ENCODE data around the gene CNKSR3.
A peak's percentile ranks its signal among the peaks of the same experiment; 100 is the strongest.
"Not testable (repeated sequence)": the region's sequence is repeated elsewhere in the genome, so short reads cannot be mapped to it uniquely, and the experiment has no call there.

The CNKSR3 gene

DNA sequence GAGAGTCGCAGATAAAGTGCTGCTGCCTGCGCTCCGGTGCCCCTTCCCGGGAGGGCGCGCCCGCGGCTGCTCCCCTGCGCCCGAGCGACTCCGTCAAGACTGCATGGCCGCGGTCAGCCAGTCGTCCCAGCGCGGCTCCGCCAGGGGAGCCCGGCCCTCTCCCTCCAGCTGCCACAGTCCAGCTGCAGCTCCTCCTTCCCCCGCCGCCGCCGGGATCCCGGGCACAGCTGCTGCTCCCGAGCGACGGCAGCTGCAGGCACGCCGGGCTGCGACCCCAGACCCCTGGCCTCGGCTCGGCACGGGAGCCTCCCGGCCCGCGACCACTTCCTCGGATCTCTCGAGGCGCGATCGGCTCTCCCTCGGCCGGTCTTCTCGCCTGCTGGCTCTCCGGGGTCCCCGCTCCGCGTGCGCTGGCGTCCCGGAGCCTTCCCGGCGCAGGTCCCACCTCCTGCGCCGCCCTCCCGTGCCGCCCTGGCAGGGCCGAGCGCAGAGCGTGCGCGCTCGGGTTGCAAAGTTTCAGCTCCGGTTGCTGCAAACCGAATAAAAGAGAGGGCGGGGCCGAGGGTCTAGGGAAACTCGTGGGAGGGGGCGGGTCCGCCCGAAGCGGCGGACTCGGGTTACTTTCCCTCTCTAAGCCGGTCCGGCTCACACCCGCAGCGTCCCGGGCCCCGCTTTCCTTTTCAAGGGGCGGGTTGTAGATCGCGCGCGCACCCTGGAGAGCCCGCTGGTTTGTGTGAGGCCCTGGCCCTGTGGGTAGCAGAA lies at the start of gene CNKSR3:
Gene CNKSR3 (minus strand): TSS at position 542 of the 762 bp plus-strand sequence. CDS start 571 bp downstream, outside the sequence.
- Mint-ChIP-seq H3K27me3 (peaks cover 29% of the 10 kb centered on the region), H3K36me3 (no peaks in the 10 kb centered on the region), H3K27ac (no peak within 1 kb of the TSS), H3K4me3 (peak within 1 kb of the TSS; percentile 78), H3K9me3 (ENCODE audit: low read depth) (no peaks in the 10 kb centered on the region), H3K4me1 (ENCODE audit: low read depth) (peaks cover 12% of the 10 kb centered on the region)

DNA sequence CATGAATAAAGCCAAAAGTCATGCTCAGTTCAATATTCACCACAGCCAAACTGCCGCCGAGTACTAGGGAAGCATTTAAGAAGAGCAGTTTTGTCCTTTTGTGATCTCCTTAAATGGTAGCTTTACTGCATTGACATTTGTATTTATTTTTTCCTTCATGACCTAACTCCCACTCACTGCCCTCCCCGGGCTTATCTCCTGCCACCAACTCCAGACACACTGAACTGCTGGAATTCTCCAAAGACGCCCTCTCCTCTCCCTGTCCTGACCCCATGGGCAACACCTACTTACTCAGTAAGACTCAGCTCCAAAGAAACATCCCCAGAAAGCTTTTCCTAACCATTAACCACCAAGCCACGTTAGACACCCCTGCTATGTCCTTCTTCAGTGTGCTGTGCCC lies 48.5 kb upstream of the CNKSR3 start:
- H3K27me3 Mint-ChIP-seq = no peaks in the 10 kb centered on the region
- no peak overlapping the region for H3K4me3 Mint-ChIP-seq
- H3K27ac Mint-ChIP-seq = no peak overlapping the region
- H3K4me1 Mint-ChIP-seq (ENCODE audit: low read depth) = no peaks in the 10 kb centered on the region
- no peaks in the 10 kb centered on the region for H3K36me3 Mint-ChIP-seq
- H3K9me3 Mint-ChIP-seq (ENCODE audit: low read depth) = no peaks in the 10 kb centered on the region

DNA sequence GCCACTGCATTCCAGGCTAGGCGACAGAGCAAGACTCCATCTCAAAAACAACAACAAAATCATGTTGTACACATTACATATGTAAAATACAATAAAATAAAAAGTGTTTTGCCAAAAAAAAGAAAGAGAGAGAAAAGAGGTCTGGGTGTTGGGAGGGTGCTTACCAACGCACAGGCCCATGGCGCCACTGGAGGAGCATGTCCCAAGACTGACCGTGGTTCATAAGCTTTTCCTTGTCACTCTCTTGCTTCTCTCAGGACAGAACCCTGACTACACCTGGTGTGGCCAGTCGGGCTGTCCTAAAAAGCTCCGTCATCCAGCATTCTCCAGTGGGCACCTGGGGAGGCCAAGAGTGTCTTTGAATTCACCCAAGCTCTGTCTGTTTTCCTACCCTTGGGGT lies 48.0 kb upstream of the CNKSR3 start:
- Mint-ChIP-seq H3K9me3 (ENCODE audit: low read depth) (no peaks in the 10 kb centered on the region), H3K4me3 (no peak overlapping the region), H3K27ac (no peak overlapping the region), H3K27me3 (no peaks in the 10 kb centered on the region), H3K4me1 (ENCODE audit: low read depth) (no peaks in the 10 kb centered on the region), H3K36me3 (no peaks in the 10 kb centered on the region)

- Mint-ChIP-seq H3K27me3 (no peaks in the 10 kb centered on the region), H3K27ac (no peak overlapping the region), H3K4me3 (no peak overlapping the region), H3K4me1 (ENCODE audit: low read depth) (no peaks in the 10 kb centered on the region), H3K9me3 (ENCODE audit: low read depth) (no peaks in the 10 kb centered on the region), H3K36me3 (no peaks in the 10 kb centered on the region)
Observed at GRCh38 chr6:154555073-154555677, 44.7 kb upstream of the CNKSR3 start.

DNA sequence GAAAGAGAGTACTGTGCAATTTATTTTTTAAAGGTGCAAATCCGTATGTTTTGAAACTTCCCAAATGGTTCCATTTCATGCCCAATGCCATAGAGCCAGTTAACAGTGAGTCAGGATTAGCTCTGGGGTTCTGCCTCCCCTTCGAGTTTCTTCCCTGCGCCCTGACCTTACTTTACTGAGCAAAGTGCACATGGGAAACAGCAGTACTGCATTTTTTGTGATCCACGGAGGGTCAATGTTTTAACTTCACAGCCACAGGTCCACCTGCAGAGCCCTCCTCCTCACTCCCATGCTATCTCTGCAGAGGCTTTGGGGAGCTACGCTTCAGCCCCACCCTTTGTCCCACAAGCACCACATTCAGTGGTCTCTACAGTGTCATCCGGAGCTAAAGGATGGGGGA lies 44.0 kb upstream of the CNKSR3 start:
- Mint-ChIP-seq H3K4me3 (no peak overlapping the region), H3K36me3 (no peaks in the 10 kb centered on the region), H3K27me3 (no peaks in the 10 kb centered on the region), H3K9me3 (ENCODE audit: low read depth) (no peaks in the 10 kb centered on the region), H3K27ac (no peak overlapping the region), H3K4me1 (ENCODE audit: low read depth) (no peaks in the 10 kb centered on the region)

DNA sequence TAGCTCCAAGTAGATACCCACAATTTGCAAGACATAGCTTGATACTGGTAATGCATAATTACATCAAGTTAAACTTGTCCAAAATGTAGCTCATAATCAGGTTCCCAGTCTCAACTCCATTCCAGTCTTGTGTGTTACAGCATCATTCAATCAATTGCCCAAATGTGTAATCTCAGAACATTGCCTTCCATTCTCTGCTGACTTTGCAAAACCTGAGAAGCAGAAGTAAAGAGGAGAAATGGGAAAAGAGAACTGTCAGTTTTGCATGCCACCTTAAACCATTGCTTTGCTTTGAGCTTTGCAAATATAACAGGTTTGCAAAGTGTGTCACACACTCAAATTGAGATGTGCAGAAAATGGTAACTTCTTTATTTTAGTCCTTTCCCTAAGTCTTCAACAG lies 40.3 kb upstream of the CNKSR3 start:
- no peak overlapping the region for H3K27ac Mint-ChIP-seq
- no peaks in the 10 kb centered on the region for H3K4me1 Mint-ChIP-seq (ENCODE audit: low read depth)
- no peaks in the 10 kb centered on the region for H3K27me3 Mint-ChIP-seq
- no peak overlapping the region for H3K4me3 Mint-ChIP-seq
- peaks cover 3% of the 10 kb centered on the region for H3K36me3 Mint-ChIP-seq
- H3K9me3 Mint-ChIP-seq (ENCODE audit: low read depth) = no peaks in the 10 kb centered on the region

DNA sequence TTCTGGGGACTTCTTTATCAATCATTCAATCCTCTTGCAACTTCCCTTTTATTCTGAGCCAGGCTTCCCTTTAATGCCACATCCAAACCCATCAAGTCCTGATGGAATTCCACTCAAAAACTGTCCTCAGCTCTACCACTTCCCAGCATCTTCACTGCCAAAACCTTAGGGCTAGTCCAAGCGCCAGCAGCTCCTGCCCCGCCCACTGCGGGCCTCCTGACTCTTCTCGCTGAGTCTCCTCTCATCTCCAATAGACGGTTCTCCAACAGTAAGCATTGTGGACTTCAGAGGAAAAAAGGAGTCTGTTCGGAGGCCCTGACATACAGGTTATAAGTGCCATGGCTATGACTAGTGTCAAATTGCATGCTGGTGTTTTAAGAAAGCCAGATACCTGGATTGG lies 38.7 kb upstream of the CNKSR3 start:
- H3K9me3 Mint-ChIP-seq (ENCODE audit: low read depth) = no peaks in the 10 kb centered on the region
- no peaks in the 10 kb centered on the region for H3K4me1 Mint-ChIP-seq (ENCODE audit: low read depth)
- H3K4me3 Mint-ChIP-seq = no peak overlapping the region
- H3K27ac Mint-ChIP-seq = no peak overlapping the region
- H3K36me3 Mint-ChIP-seq = peaks cover 3% of the 10 kb centered on the region
- no peaks in the 10 kb centered on the region for H3K27me3 Mint-ChIP-seq

GRCh38 chr6:154548130-154548830 lies 37.8 kb upstream of the CNKSR3 start:
- H3K9me3 Mint-ChIP-seq (ENCODE audit: low read depth) = no peaks in the 10 kb centered on the region
- no peak overlapping the region for H3K27ac Mint-ChIP-seq
- no peaks in the 10 kb centered on the region for H3K4me1 Mint-ChIP-seq (ENCODE audit: low read depth)
- H3K27me3 Mint-ChIP-seq = no peaks in the 10 kb centered on the region
- H3K36me3 Mint-ChIP-seq = peaks cover 3% of the 10 kb centered on the region
- no peak overlapping the region for H3K4me3 Mint-ChIP-seq

DNA sequence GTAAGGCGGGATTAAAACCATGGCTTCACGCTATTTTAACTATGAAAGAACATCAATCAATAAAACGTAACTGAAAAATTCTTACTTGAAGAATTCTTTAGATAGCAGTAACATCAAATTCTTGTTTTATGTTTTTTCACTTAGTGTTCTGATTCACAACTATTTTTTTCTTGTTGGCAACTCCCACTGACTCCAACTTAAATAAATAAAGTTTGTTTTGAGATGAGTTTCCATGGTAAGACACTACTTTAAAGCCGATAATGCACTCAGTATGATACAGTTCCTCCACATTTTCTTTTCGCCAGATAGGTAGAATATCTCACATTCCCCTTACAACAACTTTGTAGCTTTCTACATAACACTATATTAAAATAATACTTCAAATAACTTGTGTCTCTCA lies 33.1 kb upstream of the CNKSR3 start:
- H3K4me3 Mint-ChIP-seq = no peak overlapping the region
- no peaks in the 10 kb centered on the region for H3K27me3 Mint-ChIP-seq
- no peaks in the 10 kb centered on the region for H3K9me3 Mint-ChIP-seq (ENCODE audit: low read depth)
- no peak overlapping the region for H3K27ac Mint-ChIP-seq
- no peaks in the 10 kb centered on the region for H3K4me1 Mint-ChIP-seq (ENCODE audit: low read depth)
- H3K36me3 Mint-ChIP-seq = peaks cover 3% of the 10 kb centered on the region

GRCh38 chr6:154542747-154543146 lies 32.3 kb upstream of the CNKSR3 start:
- H3K27me3 Mint-ChIP-seq = no peaks in the 10 kb centered on the region
- peaks cover 3% of the 10 kb centered on the region for H3K36me3 Mint-ChIP-seq
- H3K9me3 Mint-ChIP-seq (ENCODE audit: low read depth) = no peaks in the 10 kb centered on the region
- H3K4me3 Mint-ChIP-seq = no peak overlapping the region
- H3K4me1 Mint-ChIP-seq (ENCODE audit: low read depth) = no peaks in the 10 kb centered on the region
- H3K27ac Mint-ChIP-seq = no peak overlapping the region

GRCh38 chr6:154541837-154542236 lies 31.4 kb upstream of the CNKSR3 start:
- H3K9me3 Mint-ChIP-seq (ENCODE audit: low read depth); H3K36me3 Mint-ChIP-seq; H3K4me1 Mint-ChIP-seq (ENCODE audit: low read depth); H3K4me3 Mint-ChIP-seq; H3K27me3 Mint-ChIP-seq; H3K27ac Mint-ChIP-seq: not testable (repeated sequence)

DNA sequence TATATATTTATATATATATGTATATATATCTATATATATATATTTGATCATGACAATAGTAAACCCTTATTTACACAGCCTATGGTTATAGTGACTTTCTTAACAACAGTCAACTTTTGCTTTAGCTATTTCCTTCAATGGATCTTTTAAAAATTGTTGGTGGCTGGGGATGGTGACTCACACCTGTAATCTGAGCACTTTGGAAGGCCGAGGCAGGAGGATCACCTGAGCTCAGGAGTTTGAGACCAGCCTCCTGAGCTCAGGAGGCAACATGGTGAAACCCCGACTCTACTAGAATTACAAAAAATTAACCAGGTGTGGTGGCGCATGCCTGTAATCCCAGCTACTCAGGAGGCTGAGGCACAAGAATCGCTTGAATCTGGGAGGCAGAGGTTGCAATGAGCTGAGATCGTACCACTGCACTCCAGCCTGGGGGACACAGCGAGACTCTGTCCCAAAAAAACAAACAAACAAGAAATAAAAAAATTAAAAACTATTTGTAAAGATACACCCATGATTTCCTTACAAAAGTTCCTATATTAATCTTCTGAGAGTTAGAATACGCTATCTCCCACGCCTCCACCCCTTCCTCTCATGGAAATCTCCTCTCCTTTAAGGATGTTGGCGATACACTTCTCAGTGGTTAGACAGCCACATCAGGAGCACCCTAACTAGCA lies 29.2 kb upstream of the CNKSR3 start:
- no peaks in the 10 kb centered on the region for H3K9me3 Mint-ChIP-seq (ENCODE audit: low read depth)
- H3K4me3 Mint-ChIP-seq = no peak overlapping the region

GRCh38 chr6:154538640-154539191 lies 28.2 kb upstream of the CNKSR3 start:
- Mint-ChIP-seq H3K36me3 (no peaks in the 10 kb centered on the region), H3K27me3 (no peaks in the 10 kb centered on the region), H3K4me3 (no peak overlapping the region), H3K4me1 (ENCODE audit: low read depth) (no peaks in the 10 kb centered on the region), H3K9me3 (ENCODE audit: low read depth) (no peaks in the 10 kb centered on the region), H3K27ac (no peak overlapping the region)

More for the DNA sequence above, 29.2 kb upstream of the CNKSR3 start:
- Mint-ChIP-seq H3K4me1 (ENCODE audit: low read depth) (no peaks in the 10 kb centered on the region), H3K27ac (no peak overlapping the region), H3K36me3 (no peaks in the 10 kb centered on the region), H3K27me3 (no peaks in the 10 kb centered on the region)

DNA sequence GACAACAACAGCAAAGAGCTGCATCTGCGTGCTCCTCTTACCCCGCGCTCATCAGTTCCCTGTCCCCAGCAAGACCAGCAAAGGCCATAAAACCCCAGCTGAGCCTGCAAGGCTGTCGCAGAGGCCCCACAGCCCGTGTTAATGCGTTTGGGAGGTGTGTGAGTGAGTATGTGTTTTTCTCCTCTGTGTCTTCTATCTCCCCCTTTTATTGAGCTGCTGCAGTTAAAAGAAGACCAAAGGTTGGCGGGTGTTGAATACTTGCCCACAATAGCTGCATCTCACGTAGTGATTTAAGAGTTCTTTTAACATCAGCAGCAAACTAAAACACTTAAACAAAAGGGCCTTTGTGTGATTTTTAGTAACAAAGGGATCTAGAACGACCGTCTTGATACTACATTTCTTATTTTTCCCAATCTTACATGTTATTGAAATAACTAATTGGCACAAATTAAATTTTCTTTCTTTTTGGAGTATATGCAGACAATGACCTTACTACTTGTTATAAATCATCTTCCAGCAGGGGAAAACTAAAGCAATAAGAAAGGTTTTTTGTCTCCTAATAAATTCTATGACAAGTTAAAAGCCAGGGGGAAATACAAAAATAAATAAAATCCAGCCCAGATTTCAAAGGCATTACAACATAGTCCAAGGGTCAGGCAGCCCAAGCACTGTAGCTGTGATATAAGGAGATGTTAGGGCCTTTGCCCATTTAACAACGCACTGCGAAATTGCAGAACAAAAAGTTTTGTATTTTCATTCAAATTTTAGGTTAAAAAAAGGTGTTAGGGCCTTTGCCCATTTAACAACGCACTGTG lies 27.2 kb upstream of the CNKSR3 start:
- no peaks in the 10 kb centered on the region for H3K27me3 Mint-ChIP-seq
- H3K36me3 Mint-ChIP-seq = no peaks in the 10 kb centered on the region
- H3K4me3 Mint-ChIP-seq = no peak overlapping the region
- no peaks in the 10 kb centered on the region for H3K9me3 Mint-ChIP-seq (ENCODE audit: low read depth)
- no peaks in the 10 kb centered on the region for H3K4me1 Mint-ChIP-seq (ENCODE audit: low read depth)
- H3K27ac Mint-ChIP-seq = no peak overlapping the region
